ENCODE measurements around the gene AGRN.
"Not testable (repeated sequence)": the region's sequence is repeated elsewhere in the genome, so short reads cannot be mapped to it uniquely, and the experiment has no call there.

AGRN gene

GRCh38 chr1:1055841-1056736, 36.2 kb downstream of the AGRN start:
- DNase-seq: no peak

- DNase-seq: not testable (repeated sequence)
Observed at GRCh38 chr1:1057769-1058087, 37.8 kb downstream of the AGRN start.

GRCh38 chr1:1058088-1058905, 38.4 kb downstream of the AGRN start:
- peak; percentile 32 for DNase-seq

GRCh38 chr1:1058921-1059493, 39.1 kb downstream of the AGRN start:
- DNase-seq: peak; percentile 62

- peak; percentile 95 for DNase-seq
Observed at GRCh38 chr1:1059494-1060280, 39.8 kb downstream of the AGRN start.

- no peak for DNase-seq
Observed at GRCh38 chr1:1060281-1061000, 40.5 kb downstream of the AGRN start.

GRCh38 chr1:1061682-1062345, 41.9 kb downstream of the AGRN start:
- peak; percentile 56 for DNase-seq

- DNase-seq: no peak
Observed at GRCh38 chr1:1062348-1063163, 42.6 kb downstream of the AGRN start.

GRCh38 chr1:1063261-1063944, 43.5 kb downstream of the AGRN start:
- DNase-seq: no peak

- peak; percentile 78 for DNase-seq
Observed at GRCh38 chr1:1063945-1064831, 44.3 kb downstream of the AGRN start.

GRCh38 chr1:1065265-1065939, 45.5 kb downstream of the AGRN start:
- DNase-seq: peak; percentile 27

GRCh38 chr1:1065940-1066304, 46.0 kb downstream of the AGRN start:
- not testable (repeated sequence) for DNase-seq

GRCh38 chr1:1066403-1067283, 46.7 kb downstream of the AGRN start:
- DNase-seq: no peak

- DNase-seq: no peak
Observed at GRCh38 chr1:1067284-1067859, 47.5 kb downstream of the AGRN start.

- no peak for DNase-seq
Observed at GRCh38 chr1:1067860-1068516, 48.1 kb downstream of the AGRN start.

- peak; percentile 87 for DNase-seq
Observed at GRCh38 chr1:1068517-1069055, 48.7 kb downstream of the AGRN start.

All from RPMI8226 (cell line).